BE2C (cell line): ENCODE measurements around the gene TRDMT1.

Source experiments
- DNase-seq: peaks from one replicate; pipeline ENCODE4 v3.0.0-alpha.2; 2020
- H3K27me3 ChIP-seq: fragments of 250-450 bp; sonication (Bioruptor Pico); 2 replicates; pipeline ENCODE4 v1.5.1; 2020; ENCODE audit warnings: mild to moderate bottlenecking
- H3K36me3 ChIP-seq: fragments of 250-450 bp; sonication (Bioruptor Pico); 2 replicates; pipeline ENCODE4 v1.5.1; 2020; ENCODE audit warnings: mild to moderate bottlenecking
- H3K4me1 ChIP-seq: fragments of 250-450 bp; sonication (Bioruptor Pico); 2 replicates; pipeline ENCODE4 v1.5.1; 2020
- H3K4me3 ChIP-seq: 2 replicates; pipeline ENCODE4 v1.5.1; 2011; ENCODE audit warnings: low read depth, low read length
- H3K9me3 ChIP-seq: fragments of 250-450 bp; sonication (Bioruptor Pico); 2 replicates; pipeline ENCODE4 v1.5.1; 2020
- TF ChIP-seq, protein P1 (sequence below): IDR thresholded peaks from 2 replicates; pipeline ENCODE4 v1.5.1; 2012; ENCODE audit warnings: mild to moderate bottlenecking, low read depth, low read length

TRDMT1 gene

DNA sequence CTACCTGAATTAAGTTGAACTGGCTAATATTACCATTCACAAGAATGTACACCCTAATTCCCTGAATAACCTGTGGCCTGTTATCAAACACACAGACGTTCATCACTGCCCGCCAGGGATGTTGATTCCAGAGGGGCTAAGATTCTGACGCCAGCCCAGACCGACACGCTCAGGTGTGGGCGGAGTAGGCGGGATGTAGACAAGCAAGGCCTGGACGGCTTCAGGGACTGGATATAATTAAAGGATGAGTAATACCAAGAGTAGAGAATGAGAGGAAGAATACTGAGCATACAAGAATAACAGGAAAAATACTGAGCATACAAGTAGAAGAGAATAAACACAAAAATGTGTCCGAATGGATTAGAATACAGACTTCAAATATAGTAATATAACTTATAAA, 100.9 kb downstream of the TRDMT1 start:
- TF ChIP-seq, protein P1, sequence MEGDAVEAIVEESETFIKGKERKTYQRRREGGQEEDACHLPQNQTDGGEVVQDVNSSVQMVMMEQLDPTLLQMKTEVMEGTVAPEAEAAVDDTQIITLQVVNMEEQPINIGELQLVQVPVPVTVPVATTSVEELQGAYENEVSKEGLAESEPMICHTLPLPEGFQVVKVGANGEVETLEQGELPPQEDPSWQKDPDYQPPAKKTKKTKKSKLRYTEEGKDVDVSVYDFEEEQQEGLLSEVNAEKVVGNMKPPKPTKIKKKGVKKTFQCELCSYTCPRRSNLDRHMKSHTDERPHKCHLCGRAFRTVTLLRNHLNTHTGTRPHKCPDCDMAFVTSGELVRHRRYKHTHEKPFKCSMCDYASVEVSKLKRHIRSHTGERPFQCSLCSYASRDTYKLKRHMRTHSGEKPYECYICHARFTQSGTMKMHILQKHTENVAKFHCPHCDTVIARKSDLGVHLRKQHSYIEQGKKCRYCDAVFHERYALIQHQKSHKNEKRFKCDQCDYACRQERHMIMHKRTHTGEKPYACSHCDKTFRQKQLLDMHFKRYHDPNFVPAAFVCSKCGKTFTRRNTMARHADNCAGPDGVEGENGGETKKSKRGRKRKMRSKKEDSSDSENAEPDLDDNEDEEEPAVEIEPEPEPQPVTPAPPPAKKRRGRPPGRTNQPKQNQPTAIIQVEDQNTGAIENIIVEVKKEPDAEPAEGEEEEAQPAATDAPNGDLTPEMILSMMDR = no peak
- DNase-seq = no peak

DNA sequence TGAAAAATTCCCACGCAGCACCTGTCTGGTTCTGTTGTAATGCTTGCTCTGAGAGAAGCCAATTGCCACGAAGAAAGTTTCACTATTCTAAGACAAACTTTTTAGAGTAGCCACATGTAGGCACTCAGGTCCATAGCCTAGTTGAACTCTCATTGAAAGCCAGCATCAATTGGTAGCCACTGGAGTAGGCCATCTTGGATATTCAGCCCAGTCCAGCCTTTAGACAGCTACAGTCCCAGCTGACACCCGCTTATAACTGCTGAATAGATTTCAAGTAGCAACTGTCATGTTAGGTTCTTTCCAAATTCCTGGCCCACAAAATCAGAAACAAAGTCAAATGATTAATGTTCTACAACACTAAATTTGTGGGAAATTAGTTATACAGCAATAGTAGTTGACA, 103.5 kb downstream of the TRDMT1 start:
- TF ChIP-seq, protein P1 = no peak
- Histone ChIP-seq H3K4me1 (no peaks in the 10 kb centered on the region; the same call in 1 of the 2 replicates), H3K27me3 (no peaks in the 10 kb centered on the region), H3K4me3 (no peak overlapping the region), H3K36me3 (no peaks in the 10 kb centered on the region), H3K9me3 (no peaks in the 10 kb centered on the region)
- DNase-seq = no peak

More for the DNA sequence above, 100.9 kb downstream of the TRDMT1 start:
- H3K27me3 ChIP-seq = no peaks in the 10 kb centered on the region
- H3K9me3 ChIP-seq = no peaks in the 10 kb centered on the region
- no peaks in the 10 kb centered on the region for H3K4me1 ChIP-seq
- H3K36me3 ChIP-seq = no peaks in the 10 kb centered on the region
- H3K4me3 ChIP-seq = no peak overlapping the region
